ENCODE data around the gene HIPK2.

Gene HIPK2

GRCh38 chr7:139523199-139523941, 254.4 kb downstream of the HIPK2 start, which contains the start of gene CLEC2L:
Gene CLEC2L (plus strand): TSS chr7:139523685. CDS start chr7:139523928, 243 bp downstream.
- H3K9me3 ChIP-seq (ENCODE audit: control extremely low read depth in 1 of 5, control insufficient read depth in 4 of 5, insufficient read depth in 2 of 5, low read depth in 1 of 5, low read length in 4 of 5) = peaks cover 0 to 8% (median 6%) of the 10 kb centered on the region in 5 experiments
- ChIA-PET CTCF (interaction anchor here (0.6 to 2.5 kb wide), 4 partner anchors 11 to 22 kb away, joined by 3 to 6 read pairs (median 3); no protein-coding TSS in a partner anchor), POLR2A (no interaction called here)
- WGBS (ENCODE audit: insufficient coverage) = 3% methylated on average over 57 of the region's 75 CpGs
- H3K27ac ChIP-seq (ENCODE audit: insufficient read depth in 1 of 2, low read depth in 1 of 2, low read length in 2 of 2, poor library complexity in 1 of 2, severe bottlenecking in 2 of 2) = no peak within 1 kb of the TSS
- peak in 1 of 3 donors; percentile 36 for DNase-seq
- peak within 1 kb of the TSS in 4 of 7 experiments; percentile 50 to 67 (median 60) for H3K4me3 ChIP-seq (ENCODE audit: control insufficient read depth in 1 of 7, extremely low read depth in 1 of 7, insufficient read depth in 4 of 7, low read depth in 2 of 7, low read length in 6 of 7)
- no peaks in the 10 kb centered on the region for H3K36me3 ChIP-seq (ENCODE audit: control insufficient read depth in 4 of 4, insufficient read depth in 4 of 4, low read length in 3 of 4)
- peaks cover 4 to 41% (median 16%) of the 10 kb centered on the region in 5 experiments for H3K27me3 ChIP-seq (replicated peaks in 2 of 5; ENCODE audit: control insufficient read depth in 4 of 5, insufficient read depth in 5 of 5, low read length in 4 of 5)
- peaks cover 0 to 35% (median 11%) of the 10 kb centered on the region in 4 experiments for H3K4me1 ChIP-seq (ENCODE audit: control extremely low read depth in 1 of 4, control insufficient read depth in 4 of 4, insufficient read depth in 4 of 4, low read length in 3 of 4)

GRCh38 chr7:139522830-139523198, 255.0 kb downstream of the HIPK2 start:
- 9% methylated on average over 10 of the region's 11 CpGs for WGBS (ENCODE audit: insufficient coverage)
- H3K4me3 ChIP-seq (ENCODE audit: control insufficient read depth in 1 of 7, extremely low read depth in 1 of 7, insufficient read depth in 4 of 7, low read depth in 2 of 7, low read length in 6 of 7) = peak overlapping the region in 2 of 7 experiments; percentile 43 to 54
- ChIA-PET POLR2A (no interaction called here), CTCF (interaction anchor here (0.6 to 2.5 kb wide), 4 partner anchors 12 to 22 kb away, joined by 3 to 6 read pairs (median 3); no protein-coding TSS in a partner anchor)
- H3K4me1 ChIP-seq (ENCODE audit: control extremely low read depth in 1 of 4, control insufficient read depth in 4 of 4, insufficient read depth in 4 of 4, low read length in 3 of 4) = peaks cover 0 to 36% (median 15%) of the 10 kb centered on the region in 4 experiments
- H3K27ac ChIP-seq (ENCODE audit: insufficient read depth in 1 of 2, low read depth in 1 of 2, low read length in 2 of 2, poor library complexity in 1 of 2, severe bottlenecking in 2 of 2) = no peak overlapping the region
- H3K36me3 ChIP-seq (ENCODE audit: control insufficient read depth in 4 of 4, insufficient read depth in 4 of 4, low read length in 3 of 4) = no peaks in the 10 kb centered on the region
- DNase-seq = no peak
- peaks cover 4 to 41% (median 16%) of the 10 kb centered on the region in 5 experiments for H3K27me3 ChIP-seq (replicated peaks in 2 of 5; ENCODE audit: control insufficient read depth in 4 of 5, insufficient read depth in 5 of 5, low read length in 4 of 5)
- H3K9me3 ChIP-seq (ENCODE audit: control extremely low read depth in 1 of 5, control insufficient read depth in 4 of 5, insufficient read depth in 2 of 5, low read depth in 1 of 5, low read length in 4 of 5) = peaks cover 0 to 8% (median 6%) of the 10 kb centered on the region in 5 experiments

GRCh38 chr7:139521439-139521838, 256.4 kb downstream of the HIPK2 start:
- Histone ChIP-seq H3K4me1 (ENCODE audit: control extremely low read depth in 1 of 4, control insufficient read depth in 4 of 4, insufficient read depth in 4 of 4, low read length in 3 of 4) (peaks cover 0 to 33% (median 20%) of the 10 kb centered on the region in 4 experiments), H3K9me3 (ENCODE audit: control extremely low read depth in 1 of 5, control insufficient read depth in 4 of 5, insufficient read depth in 2 of 5, low read depth in 1 of 5, low read length in 4 of 5) (peaks cover 0 to 8% (median 6%) of the 10 kb centered on the region in 5 experiments), H3K4me3 (ENCODE audit: control insufficient read depth in 1 of 7, extremely low read depth in 1 of 7, insufficient read depth in 4 of 7, low read depth in 2 of 7, low read length in 6 of 7) (no peak overlapping the region), H3K27me3 (replicated peaks in 2 of 5; ENCODE audit: control insufficient read depth in 4 of 5, insufficient read depth in 5 of 5, low read length in 4 of 5) (peaks cover 4 to 41% (median 16%) of the 10 kb centered on the region in 5 experiments), H3K36me3 (ENCODE audit: control insufficient read depth in 4 of 4, insufficient read depth in 4 of 4, low read length in 3 of 4) (no peaks in the 10 kb centered on the region), H3K27ac (ENCODE audit: insufficient read depth in 1 of 2, low read depth in 1 of 2, low read length in 2 of 2, poor library complexity in 1 of 2, severe bottlenecking in 2 of 2) (no peak overlapping the region)
- no peak for DNase-seq
- ChIA-PET CTCF (interaction anchor here (0.9 to 1.5 kb wide), 2 partner anchors 13 to 34 kb away, joined by 3 to 5 read pairs; no protein-coding TSS in a partner anchor), POLR2A (interaction anchor here (0.7 kb wide), 1 partner anchor 45 kb away, joined by 3 read pairs; no protein-coding TSS in a partner anchor)
- WGBS (ENCODE audit: insufficient coverage) = no CpG with 5 or more reads among the region's 1 CpG

GRCh38 chr7:139515266-139515665, 262.5 kb downstream of the HIPK2 start:
- ChIA-PET CTCF (no interaction called here), POLR2A (no interaction called here)
- DNase-seq = no peak
- H3K9me3 ChIP-seq (ENCODE audit: control extremely low read depth in 1 of 5, control insufficient read depth in 4 of 5, insufficient read depth in 2 of 5, low read depth in 1 of 5, low read length in 4 of 5) = no peaks in the 10 kb centered on the region
- no peaks in the 10 kb centered on the region for H3K27me3 ChIP-seq (replicated peaks in 2 of 5; ENCODE audit: control insufficient read depth in 4 of 5, insufficient read depth in 5 of 5, low read length in 4 of 5)
- WGBS (ENCODE audit: insufficient coverage) = 99% methylated on average over 8 of the region's 8 CpGs
- no peak overlapping the region for H3K4me3 ChIP-seq (ENCODE audit: control insufficient read depth in 1 of 7, extremely low read depth in 1 of 7, insufficient read depth in 4 of 7, low read depth in 2 of 7, low read length in 6 of 7)
- H3K4me1 ChIP-seq (ENCODE audit: control extremely low read depth in 1 of 4, control insufficient read depth in 4 of 4, insufficient read depth in 4 of 4, low read length in 3 of 4) = peaks cover 0 to 14% (median 11%) of the 10 kb centered on the region in 4 experiments
- H3K36me3 ChIP-seq (ENCODE audit: control insufficient read depth in 4 of 4, insufficient read depth in 4 of 4, low read length in 3 of 4) = no peaks in the 10 kb centered on the region
- no peak overlapping the region for H3K27ac ChIP-seq (ENCODE audit: insufficient read depth in 1 of 2, low read depth in 1 of 2, low read length in 2 of 2, poor library complexity in 1 of 2, severe bottlenecking in 2 of 2)
